ENCODE data around the gene CAV2. TPM values are rescaled to one million over a fixed set of nuclear protein-coding genes. Genes with fewer than 3 reads are reported as not detected.

CAV2 gene
- total RNA-seq, 1 donor from 2014 or later = 86.8 TPM

DNA sequence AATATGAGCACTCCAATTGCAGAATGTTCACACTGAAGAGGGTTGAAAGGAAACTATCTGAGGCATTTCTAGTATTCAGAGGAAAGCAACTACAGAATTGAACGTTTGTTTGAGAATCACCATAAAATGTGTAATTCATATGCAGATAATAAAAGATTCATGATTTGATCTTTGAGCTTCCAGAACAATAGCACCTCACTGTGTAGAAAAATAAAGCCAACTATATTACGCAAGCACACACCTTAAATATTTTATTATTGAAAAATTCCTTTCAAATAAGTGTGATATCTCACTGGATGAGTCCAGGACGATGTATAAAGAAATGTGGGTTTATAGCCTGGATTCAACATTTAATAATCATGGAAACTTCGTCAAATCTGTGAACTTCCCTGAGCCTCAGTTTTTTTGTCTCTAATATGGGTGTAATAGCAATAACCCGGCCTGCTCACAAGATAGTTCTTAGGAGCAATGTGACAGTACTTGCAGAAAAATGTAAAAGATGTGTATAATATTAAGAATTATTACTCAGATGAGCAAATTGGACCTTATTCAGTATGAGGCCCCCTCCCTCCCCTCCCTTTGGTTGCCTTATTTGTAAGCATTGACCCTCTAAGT lies 11.5 kb upstream of the CAV2 start:
- TF ChIP-seq, protein P1, sequence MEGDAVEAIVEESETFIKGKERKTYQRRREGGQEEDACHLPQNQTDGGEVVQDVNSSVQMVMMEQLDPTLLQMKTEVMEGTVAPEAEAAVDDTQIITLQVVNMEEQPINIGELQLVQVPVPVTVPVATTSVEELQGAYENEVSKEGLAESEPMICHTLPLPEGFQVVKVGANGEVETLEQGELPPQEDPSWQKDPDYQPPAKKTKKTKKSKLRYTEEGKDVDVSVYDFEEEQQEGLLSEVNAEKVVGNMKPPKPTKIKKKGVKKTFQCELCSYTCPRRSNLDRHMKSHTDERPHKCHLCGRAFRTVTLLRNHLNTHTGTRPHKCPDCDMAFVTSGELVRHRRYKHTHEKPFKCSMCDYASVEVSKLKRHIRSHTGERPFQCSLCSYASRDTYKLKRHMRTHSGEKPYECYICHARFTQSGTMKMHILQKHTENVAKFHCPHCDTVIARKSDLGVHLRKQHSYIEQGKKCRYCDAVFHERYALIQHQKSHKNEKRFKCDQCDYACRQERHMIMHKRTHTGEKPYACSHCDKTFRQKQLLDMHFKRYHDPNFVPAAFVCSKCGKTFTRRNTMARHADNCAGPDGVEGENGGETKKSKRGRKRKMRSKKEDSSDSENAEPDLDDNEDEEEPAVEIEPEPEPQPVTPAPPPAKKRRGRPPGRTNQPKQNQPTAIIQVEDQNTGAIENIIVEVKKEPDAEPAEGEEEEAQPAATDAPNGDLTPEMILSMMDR (IDR thresholded peaks at IDR 0.05) = no peak
- Mint-ChIP-seq H3K27ac (ENCODE audit: unreplicated experiment) (no peak overlapping the region), H3K36me3 (ENCODE audit: unreplicated experiment) (no peaks in the 10 kb centered on the region), H3K4me3 (ENCODE audit: unreplicated experiment) (no peak overlapping the region), H3K27me3 (ENCODE audit: unreplicated experiment) (no peaks in the 10 kb centered on the region), H3K9me3 (ENCODE audit: unreplicated experiment) (no peaks in the 10 kb centered on the region), H3K4me1 (ENCODE audit: unreplicated experiment) (peaks cover 43% of the 10 kb centered on the region)
- DNase-seq (ENCODE audit: extremely low spot score, unreplicated experiment) = no peak

DNA sequence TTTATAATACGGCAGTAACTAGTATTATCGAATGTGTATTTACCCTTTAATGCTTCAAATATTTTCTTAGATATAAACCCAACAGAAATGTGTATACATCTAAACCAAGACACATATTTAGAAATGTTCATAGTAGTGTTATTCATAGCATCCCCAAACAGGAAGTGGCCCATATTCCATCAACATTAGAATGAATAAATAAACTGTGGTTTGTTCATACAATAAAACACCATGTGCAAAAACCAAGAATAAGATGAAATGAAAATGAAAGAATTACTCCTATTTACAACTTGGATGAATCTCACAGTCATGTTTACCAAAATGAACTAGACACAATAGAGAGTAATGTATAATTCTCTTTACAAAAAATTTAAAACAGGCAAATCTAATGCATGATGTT lies 9.2 kb upstream of the CAV2 start:
- H3K27ac Mint-ChIP-seq (ENCODE audit: unreplicated experiment) = no peak overlapping the region
- TF ChIP-seq, protein P1 (IDR thresholded peaks at IDR 0.05) = no peak
- peaks cover 33% of the 10 kb centered on the region for H3K4me1 Mint-ChIP-seq (ENCODE audit: unreplicated experiment)
- H3K9me3 Mint-ChIP-seq (ENCODE audit: unreplicated experiment) = no peaks in the 10 kb centered on the region
- H3K36me3 Mint-ChIP-seq (ENCODE audit: unreplicated experiment) = no peaks in the 10 kb centered on the region
- no peaks in the 10 kb centered on the region for H3K27me3 Mint-ChIP-seq (ENCODE audit: unreplicated experiment)
- no peak overlapping the region for H3K4me3 Mint-ChIP-seq (ENCODE audit: unreplicated experiment)
- no peak for DNase-seq (ENCODE audit: extremely low spot score, unreplicated experiment)

DNA sequence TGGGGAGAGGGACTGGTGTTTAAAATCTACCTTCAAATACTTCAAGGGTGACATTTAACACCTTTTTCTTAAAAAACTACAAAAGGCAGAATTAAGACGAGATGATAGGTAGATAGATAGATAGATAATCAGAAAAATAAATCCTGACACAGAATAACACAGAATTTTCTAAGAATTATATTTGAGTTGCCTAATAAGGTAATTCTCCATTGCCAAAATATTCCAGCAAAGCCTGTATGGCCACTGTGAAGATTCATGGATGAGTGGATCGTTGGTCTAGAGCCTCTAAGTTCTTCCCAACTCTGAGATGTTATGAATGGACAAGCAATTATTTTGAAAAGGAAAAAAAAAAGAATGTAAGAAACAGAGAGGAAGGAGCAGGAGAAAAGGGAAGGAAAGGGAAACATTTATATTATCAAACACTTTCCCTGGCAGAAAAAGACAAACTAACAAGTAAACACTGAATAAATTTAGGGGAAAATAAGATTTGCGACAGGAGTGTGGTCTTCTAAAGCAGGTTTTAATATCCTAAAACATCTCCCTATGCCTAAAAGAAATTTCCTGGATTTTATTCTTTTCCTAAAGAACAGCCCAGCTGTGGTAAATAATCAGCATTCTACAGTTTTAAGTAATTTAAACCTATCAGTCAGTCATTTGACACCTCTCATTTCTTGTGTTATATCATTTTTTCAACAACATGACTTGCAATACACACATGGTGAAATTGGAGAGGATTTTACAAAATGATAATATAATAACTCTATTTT lies 7.5 kb upstream of the CAV2 start:
- DNase-seq (ENCODE audit: extremely low spot score, unreplicated experiment) = no peak
- H3K36me3 Mint-ChIP-seq (ENCODE audit: unreplicated experiment) = no peaks in the 10 kb centered on the region
- H3K27ac Mint-ChIP-seq (ENCODE audit: unreplicated experiment) = peak overlapping the region; percentile 74
- peaks cover 2% of the 10 kb centered on the region for H3K9me3 Mint-ChIP-seq (ENCODE audit: unreplicated experiment)
- no peak overlapping the region for H3K4me3 Mint-ChIP-seq (ENCODE audit: unreplicated experiment)
- H3K27me3 Mint-ChIP-seq (ENCODE audit: unreplicated experiment) = no peaks in the 10 kb centered on the region
- peaks cover 33% of the 10 kb centered on the region for H3K4me1 Mint-ChIP-seq (ENCODE audit: unreplicated experiment)
- TF ChIP-seq, protein P1 (IDR thresholded peaks at IDR 0.05) = no peak

DNA sequence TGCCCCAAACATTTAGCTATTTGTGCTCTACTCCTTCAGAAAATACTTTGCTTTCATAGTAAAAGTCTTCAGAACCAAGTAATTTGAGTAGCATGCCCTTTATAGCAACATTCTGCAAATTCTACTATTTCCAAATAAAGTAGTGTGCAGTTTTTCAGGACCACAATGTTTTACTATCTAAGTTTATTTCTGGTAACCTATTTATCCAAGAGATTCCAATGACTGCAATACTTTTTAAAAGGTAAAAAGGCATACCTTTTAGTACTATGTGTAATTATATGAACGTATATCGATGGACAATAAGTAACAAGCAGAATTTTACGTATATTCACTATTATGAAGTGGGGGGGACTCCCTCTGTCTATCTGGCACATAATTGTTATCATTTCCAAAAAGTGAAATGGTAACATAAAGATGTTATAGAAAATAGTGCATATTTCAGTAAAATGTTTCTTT lies 6.9 kb upstream of the CAV2 start:
- TF ChIP-seq, protein P1 (IDR thresholded peaks at IDR 0.05) = no peak
- H3K9me3 Mint-ChIP-seq (ENCODE audit: unreplicated experiment) = peaks cover 5% of the 10 kb centered on the region
- H3K27ac Mint-ChIP-seq (ENCODE audit: unreplicated experiment) = peak overlapping the region; percentile 74
- DNase-seq (ENCODE audit: extremely low spot score, unreplicated experiment) = no peak
- peaks cover 33% of the 10 kb centered on the region for H3K4me1 Mint-ChIP-seq (ENCODE audit: unreplicated experiment)
- no peak overlapping the region for H3K4me3 Mint-ChIP-seq (ENCODE audit: unreplicated experiment)
- H3K27me3 Mint-ChIP-seq (ENCODE audit: unreplicated experiment) = no peaks in the 10 kb centered on the region
- no peaks in the 10 kb centered on the region for H3K36me3 Mint-ChIP-seq (ENCODE audit: unreplicated experiment)

DNA sequence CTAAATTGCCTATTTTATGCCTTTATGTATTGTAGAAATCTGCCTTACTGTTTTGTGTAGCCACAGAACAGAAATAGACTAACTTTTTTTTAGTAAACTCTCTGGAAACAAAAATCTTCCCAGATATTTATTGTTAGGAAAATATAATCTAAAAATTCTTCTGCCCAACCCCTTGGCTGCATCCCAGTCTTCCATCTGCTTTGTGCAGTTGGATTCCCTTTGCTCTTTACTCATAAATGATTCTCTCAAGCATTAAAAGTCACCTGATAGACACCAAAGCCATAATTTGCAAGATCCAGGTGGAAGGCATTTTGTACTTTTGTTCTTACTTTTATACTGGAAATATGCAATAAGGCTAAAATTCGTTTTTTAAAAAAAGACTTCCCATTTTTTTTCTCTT lies 6.1 kb upstream of the CAV2 start:
- TF ChIP-seq, protein P1 (IDR thresholded peaks at IDR 0.05) = no peak
- H3K27me3 Mint-ChIP-seq (ENCODE audit: unreplicated experiment) = no peaks in the 10 kb centered on the region
- H3K27ac Mint-ChIP-seq (ENCODE audit: unreplicated experiment) = no peak overlapping the region

More for the DNA sequence above, 6.1 kb upstream of the CAV2 start:
- Mint-ChIP-seq H3K36me3 (ENCODE audit: unreplicated experiment) (no peaks in the 10 kb centered on the region), H3K9me3 (ENCODE audit: unreplicated experiment) (peaks cover 5% of the 10 kb centered on the region), H3K4me3 (ENCODE audit: unreplicated experiment) (no peak overlapping the region), H3K4me1 (ENCODE audit: unreplicated experiment) (peaks cover 33% of the 10 kb centered on the region)
- no peak for DNase-seq (ENCODE audit: extremely low spot score, unreplicated experiment)
